ENCODE results near the gene PCDHAC1. TPM values are rescaled to one million over a fixed set of nuclear protein-coding genes. Genes with fewer than 3 reads are reported as not detected.

The PCDHAC1 gene
- total RNA-seq, 1 donor from 2014 or later = 2.9 TPM

GRCh38 chr5:140973550-140973949 is 47.5 kb downstream of the PCDHAC1 start:
- Histone ChIP-seq H3K4me2 (no peak overlapping the region), H3K4me3 (no peak overlapping the region)
- no peaks in the 10 kb centered on the region for H3K36me3 Mint-ChIP-seq

DNA sequence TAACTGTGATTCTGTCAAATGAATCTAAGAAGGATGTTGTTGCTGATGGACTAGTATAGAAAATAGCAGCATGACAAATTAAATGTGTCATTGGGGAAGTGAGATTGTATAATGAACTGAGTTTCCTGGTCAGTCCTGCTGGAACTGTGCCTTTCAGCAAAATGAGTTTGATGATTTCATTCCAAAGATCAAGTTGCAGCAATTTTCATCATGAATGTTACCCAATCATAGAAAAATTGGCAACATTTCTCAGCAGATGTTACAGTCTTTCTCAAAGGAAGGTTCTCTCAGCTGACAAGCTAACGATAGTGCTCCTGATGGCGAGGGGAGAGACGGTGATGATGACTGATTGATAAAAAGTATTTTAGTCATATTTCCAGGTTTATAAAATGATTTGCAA is 50.9 kb downstream of the PCDHAC1 start:
- H3K79me2 ChIP-seq (ENCODE audit: low read depth) = no peaks in the 10 kb centered on the region
- no peaks in the 10 kb centered on the region for H3K4me1 ChIP-seq
- no peak overlapping the region for H3K4me3 ChIP-seq
- H2AFZ ChIP-seq (replicated peaks) = no peak overlapping the region
- no peak for DNase-seq (ENCODE audit: low spot score)
- TF ChIP-seq CTCF (IDR thresholded peaks at IDR 0.05) (no peak), EZH2 (IDR thresholded peaks at IDR 0.05) (no peak)
- peaks cover 22% of the 10 kb centered on the region for H4K20me1 ChIP-seq (ENCODE audit: low read depth)
- H3K36me3 ChIP-seq = no peaks in the 10 kb centered on the region
- Mint-ChIP-seq H3K27me3 (ENCODE audit: insufficient read depth, low read depth) (no peaks in the 10 kb centered on the region), H3K36me3 (no peaks in the 10 kb centered on the region), H3K4me1 (peaks cover 2% of the 10 kb centered on the region), H3K9me3 (no peaks in the 10 kb centered on the region), H3K4me3 (no peak overlapping the region), H3K27ac (no peak overlapping the region)
- H3K27me3 ChIP-seq = no peaks in the 10 kb centered on the region
- H3K4me2 ChIP-seq = no peak overlapping the region
- no peaks in the 10 kb centered on the region for H3F3A ChIP-seq (ENCODE audit: low read depth)
- H3K9ac ChIP-seq = no peak overlapping the region
- no peak overlapping the region for H3K27ac ChIP-seq
- no peaks in the 10 kb centered on the region for H3K9me3 ChIP-seq (ENCODE audit: low read depth)

More at GRCh38 chr5:140973550-140973949, 47.5 kb downstream of the PCDHAC1 start:
- H3K9ac ChIP-seq = no peak overlapping the region
- H3K9me3 Mint-ChIP-seq = no peaks in the 10 kb centered on the region
- no peaks in the 10 kb centered on the region for H3K36me3 ChIP-seq
- no peak overlapping the region for H2AFZ ChIP-seq (replicated peaks)
- peaks cover 11% of the 10 kb centered on the region for H3K4me1 ChIP-seq
- no peaks in the 10 kb centered on the region for H3K9me3 ChIP-seq (ENCODE audit: low read depth)
- H3K4me1 Mint-ChIP-seq = peaks cover 5% of the 10 kb centered on the region
- H3F3A ChIP-seq (ENCODE audit: low read depth) = peaks cover 6% of the 10 kb centered on the region
- no peak for TF ChIP-seq EZH2phosphoT487 (IDR thresholded peaks at IDR 0.05)
- TF ChIP-seq EZH2 (IDR thresholded peaks at IDR 0.05) = no peak
- TF ChIP-seq CTCF (IDR thresholded peaks at IDR 0.05) = no peak
- H3K27ac ChIP-seq = no peak overlapping the region
- peaks cover 48% of the 10 kb centered on the region for H4K20me1 ChIP-seq (ENCODE audit: low read depth)
- H3K27me3 ChIP-seq = peaks cover 12% of the 10 kb centered on the region
- no peak overlapping the region for H3K4me3 Mint-ChIP-seq
- H3K27me3 Mint-ChIP-seq (ENCODE audit: insufficient read depth, low read depth) = no peaks in the 10 kb centered on the region
- no peak overlapping the region for H3K27ac Mint-ChIP-seq
- DNase-seq (ENCODE audit: low spot score) = no peak
- H3K79me2 ChIP-seq (ENCODE audit: low read depth) = no peaks in the 10 kb centered on the region

GRCh38 chr5:140978260-140978659 is 52.2 kb downstream of the PCDHAC1 start:
- DNase-seq (ENCODE audit: low spot score) = no peak
- Mint-ChIP-seq H3K36me3 (no peaks in the 10 kb centered on the region), H3K9me3 (no peaks in the 10 kb centered on the region), H3K4me1 (peaks cover 2% of the 10 kb centered on the region), H3K27me3 (ENCODE audit: insufficient read depth, low read depth) (no peaks in the 10 kb centered on the region), H3K27ac (no peak overlapping the region), H3K4me3 (no peak overlapping the region)
- Histone ChIP-seq H3K9me3 (ENCODE audit: low read depth) (no peaks in the 10 kb centered on the region), H3K9ac (no peak overlapping the region), H3K27ac (no peak overlapping the region), H3K4me2 (no peak overlapping the region), H4K20me1 (ENCODE audit: low read depth) (peaks cover 22% of the 10 kb centered on the region), H2AFZ (replicated peaks) (no peak overlapping the region), H3F3A (ENCODE audit: low read depth) (no peaks in the 10 kb centered on the region), H3K36me3 (no peaks in the 10 kb centered on the region), H3K4me1 (no peaks in the 10 kb centered on the region), H3K27me3 (peaks cover 8% of the 10 kb centered on the region), H3K79me2 (ENCODE audit: low read depth) (no peaks in the 10 kb centered on the region), H3K4me3 (no peak overlapping the region)
- TF ChIP-seq EZH2phosphoT487 (IDR thresholded peaks at IDR 0.05) = no peak
- no peak for TF ChIP-seq EZH2 (IDR thresholded peaks at IDR 0.05)
- no peak for TF ChIP-seq CTCF (IDR thresholded peaks at IDR 0.05)

Data from neural progenitor cell (in vitro differentiated cells).